ENCODE data around the gene GGT1.
"Not testable (repeated sequence)": the region's sequence is repeated elsewhere in the genome, so short reads cannot be mapped to it uniquely, and the experiment has no call there.

Gene GGT1

DNA sequence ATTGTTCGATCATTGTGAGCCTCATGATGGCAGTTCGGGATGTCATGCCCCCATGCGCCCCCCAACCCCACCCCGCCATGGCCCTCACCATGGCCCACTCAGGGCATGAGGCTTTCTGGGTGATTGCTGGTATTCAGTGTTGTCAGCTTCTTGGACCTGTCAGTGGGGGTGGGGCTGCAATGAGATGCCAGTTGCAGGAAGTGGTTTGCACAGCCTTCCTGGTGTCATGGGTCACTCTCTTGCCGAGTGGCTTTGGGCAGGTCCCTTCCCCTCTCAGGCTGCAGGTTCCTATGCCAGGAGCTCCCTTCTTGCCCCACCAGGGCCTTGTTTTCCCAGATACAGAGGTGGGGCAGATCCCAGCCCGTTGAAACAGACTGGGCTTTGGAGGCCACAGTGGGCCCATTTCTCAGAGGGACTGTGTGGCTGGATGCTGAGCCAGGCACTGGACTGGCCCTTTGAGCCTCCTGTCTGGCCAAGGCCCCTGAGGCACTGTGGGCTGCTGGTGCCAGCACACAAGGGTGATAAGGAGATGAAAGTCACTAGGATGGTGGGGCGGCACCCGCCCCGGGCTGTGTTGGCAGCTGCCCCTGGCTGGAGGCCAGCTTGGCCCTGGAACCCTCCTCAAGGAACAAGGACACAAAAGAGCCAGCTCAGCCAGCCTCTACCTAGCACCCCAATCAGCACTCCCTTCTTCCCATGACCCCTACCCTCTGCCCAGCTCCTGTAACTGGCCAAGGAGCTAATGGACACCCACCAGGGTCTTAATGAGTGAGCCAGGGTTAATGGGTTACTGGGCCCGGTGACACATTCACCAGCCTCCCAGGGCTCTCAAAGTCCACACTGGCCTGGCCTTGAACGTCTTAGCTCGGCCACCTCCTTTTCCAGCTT, 1.5 kb upstream of the GGT1 start:
- DNase-seq (ENCODE audit: low read depth), result no peak

DNA sequence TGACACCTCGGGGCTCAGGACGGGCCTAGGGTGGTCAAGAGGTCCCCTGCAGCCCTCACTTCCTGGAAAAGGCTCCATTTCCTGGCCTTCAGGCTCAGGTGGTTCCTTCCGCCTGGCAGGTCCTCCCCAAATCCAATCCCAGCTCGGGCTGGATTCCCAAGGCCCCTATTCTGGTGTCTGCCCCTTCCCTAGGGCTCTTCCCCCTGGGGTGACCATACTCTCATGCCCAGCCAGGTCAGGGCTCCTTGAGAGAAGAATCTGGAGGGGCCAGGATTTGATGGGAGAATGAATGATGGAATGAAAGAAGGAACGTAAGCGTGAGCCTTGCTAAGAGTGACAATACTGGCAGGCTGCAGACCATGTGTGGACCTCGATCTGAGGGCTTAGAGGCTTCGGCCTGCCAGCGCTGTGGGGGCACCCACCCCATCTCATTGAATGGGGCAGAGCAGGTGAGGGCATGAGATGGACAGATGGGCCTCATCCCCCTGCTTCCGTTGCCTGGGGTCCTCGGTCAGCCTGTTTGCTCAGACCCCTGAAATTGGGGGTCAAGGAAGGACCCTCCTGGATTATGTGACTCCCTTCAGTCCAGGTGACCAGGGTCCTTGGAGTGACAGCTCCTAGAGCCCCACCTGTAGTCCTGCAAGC, 766 bp upstream of the GGT1 start:
- not testable (repeated sequence) for DNase-seq (ENCODE audit: low read depth); H3K4me3 ChIP-seq (ENCODE audit: low read length)

More for the DNA sequence above, 1.5 kb upstream of the GGT1 start:
- no peak overlapping the region for H3K4me3 ChIP-seq (ENCODE audit: low read length)
- TF ChIP-seq, protein P1, sequence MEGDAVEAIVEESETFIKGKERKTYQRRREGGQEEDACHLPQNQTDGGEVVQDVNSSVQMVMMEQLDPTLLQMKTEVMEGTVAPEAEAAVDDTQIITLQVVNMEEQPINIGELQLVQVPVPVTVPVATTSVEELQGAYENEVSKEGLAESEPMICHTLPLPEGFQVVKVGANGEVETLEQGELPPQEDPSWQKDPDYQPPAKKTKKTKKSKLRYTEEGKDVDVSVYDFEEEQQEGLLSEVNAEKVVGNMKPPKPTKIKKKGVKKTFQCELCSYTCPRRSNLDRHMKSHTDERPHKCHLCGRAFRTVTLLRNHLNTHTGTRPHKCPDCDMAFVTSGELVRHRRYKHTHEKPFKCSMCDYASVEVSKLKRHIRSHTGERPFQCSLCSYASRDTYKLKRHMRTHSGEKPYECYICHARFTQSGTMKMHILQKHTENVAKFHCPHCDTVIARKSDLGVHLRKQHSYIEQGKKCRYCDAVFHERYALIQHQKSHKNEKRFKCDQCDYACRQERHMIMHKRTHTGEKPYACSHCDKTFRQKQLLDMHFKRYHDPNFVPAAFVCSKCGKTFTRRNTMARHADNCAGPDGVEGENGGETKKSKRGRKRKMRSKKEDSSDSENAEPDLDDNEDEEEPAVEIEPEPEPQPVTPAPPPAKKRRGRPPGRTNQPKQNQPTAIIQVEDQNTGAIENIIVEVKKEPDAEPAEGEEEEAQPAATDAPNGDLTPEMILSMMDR (conservative IDR thresholded peaks at IDR 0.05; ENCODE audit: low read depth, low read length), result no peak

DNA sequence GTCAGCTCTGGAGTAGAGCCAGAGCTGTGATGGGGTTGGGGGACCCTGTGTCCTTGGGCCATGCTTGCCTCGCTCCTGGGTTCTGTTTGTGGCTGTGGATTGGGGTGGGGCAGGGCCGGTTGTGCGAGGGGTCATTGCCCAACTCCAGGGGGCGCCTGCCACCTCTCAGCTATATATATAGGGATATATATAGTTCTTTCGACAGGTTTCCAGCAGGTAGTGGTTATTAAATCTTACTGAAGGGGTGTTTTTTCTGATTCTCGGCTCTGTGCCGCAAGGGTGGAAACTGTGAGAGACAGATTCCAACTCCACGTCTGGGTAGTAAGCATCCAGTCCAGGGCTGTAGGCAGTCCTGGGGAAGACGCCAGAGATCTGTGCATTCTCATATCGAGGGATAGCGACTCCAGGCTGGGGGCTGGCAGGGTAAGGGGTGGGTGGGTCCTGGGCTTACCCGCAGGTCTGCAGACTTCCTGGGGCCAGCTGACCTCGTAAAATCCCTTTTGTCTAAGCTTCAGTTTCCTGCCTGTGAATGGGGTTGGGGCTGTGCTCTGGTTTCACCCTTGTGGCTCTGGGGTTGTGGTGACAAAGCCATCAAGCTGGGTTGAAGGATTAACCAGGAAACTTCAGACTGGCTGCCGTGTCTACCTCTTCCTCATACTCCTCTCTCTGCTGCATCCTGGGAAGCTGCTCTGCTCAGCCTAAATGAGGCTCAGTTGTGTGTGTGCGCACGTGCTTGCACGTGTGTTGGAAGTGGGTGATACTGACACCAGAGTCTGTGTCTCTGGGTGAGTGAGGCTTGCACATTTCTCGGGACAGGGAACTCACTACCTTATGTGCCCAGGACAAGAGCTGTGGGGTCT, 1.0 kb downstream of the GGT1 start:
- TF ChIP-seq, protein P1 (conservative IDR thresholded peaks at IDR 0.05; ENCODE audit: low read depth, low read length), result peak; percentile 4
- not testable (repeated sequence) for DNase-seq (ENCODE audit: low read depth); H3K4me3 ChIP-seq (ENCODE audit: low read length)

DNA sequence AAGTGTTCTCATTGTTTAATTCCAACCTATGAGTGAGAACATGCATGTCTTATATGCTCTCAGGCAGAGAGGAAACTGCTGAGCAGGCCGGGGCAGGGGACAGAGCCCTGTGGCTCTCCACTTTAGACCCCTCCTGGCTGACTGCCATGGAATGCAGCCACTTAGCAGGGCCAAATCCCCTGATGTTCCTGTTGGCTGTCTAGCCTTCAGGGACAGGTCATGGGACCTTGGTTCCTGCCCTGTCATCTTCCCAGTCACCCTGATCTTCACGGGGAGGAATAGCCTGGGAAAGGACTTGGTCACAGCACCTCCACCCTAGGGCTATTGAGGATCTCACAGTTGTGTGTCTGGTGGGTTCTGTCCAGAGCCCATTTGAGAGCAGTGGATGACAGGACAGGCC, 3.3 kb downstream of the GGT1 start:
- H3K4me3 ChIP-seq (ENCODE audit: low read length); DNase-seq (ENCODE audit: low read depth): not testable (repeated sequence)

DNA sequence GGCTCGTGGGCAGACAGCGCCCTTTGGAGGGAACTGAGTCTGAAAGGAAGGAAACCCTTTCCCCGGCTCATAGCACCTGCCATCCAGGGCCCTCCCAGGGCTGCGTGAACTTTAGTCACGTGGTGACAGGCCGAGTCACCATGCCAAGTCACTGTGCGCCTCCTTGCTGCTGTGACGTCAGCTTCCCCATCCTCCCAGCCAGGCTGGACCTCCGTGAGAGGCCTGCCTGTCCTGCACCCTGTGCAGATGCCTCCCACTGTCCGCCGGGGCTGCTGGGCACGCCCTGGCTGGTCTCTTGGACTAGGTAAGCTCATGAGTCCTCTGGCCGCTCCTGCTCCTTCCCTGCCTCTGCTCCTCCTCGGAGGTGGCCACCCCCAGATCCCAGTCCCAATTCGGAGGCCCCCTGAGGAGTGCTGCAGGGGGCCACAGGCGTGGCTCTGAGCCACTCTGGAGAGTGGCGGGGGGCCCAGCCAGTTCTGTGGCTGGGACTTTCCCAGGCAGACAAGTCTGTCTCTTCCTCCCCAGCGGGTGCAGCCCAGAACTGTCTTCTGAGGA, 4.5 kb downstream of the GGT1 start:
- not testable (repeated sequence) for H3K4me3 ChIP-seq (ENCODE audit: low read length); DNase-seq (ENCODE audit: low read depth)

DNA sequence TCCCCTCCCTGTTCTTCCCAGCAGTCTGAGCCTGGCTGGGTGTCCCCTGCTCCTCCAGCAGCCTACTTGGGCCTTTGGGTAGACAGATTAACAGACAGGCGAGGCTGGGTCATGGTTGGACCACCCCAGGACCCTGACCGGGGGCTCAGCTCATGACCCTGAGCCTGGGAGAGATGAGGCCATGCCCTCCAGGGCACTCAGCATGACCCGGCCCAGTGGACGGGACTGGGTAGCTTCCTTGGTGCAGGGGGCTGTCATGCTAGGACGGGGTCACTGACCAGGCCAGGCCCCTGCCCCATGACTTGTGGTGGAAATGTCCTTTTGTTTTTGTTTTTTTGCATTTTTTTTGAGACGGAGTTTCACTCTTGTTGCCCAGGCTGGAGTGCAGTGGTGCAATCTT, 5.3 kb downstream of the GGT1 start:
- H3K4me3 ChIP-seq (ENCODE audit: low read length); DNase-seq (ENCODE audit: low read depth): not testable (repeated sequence)

DNA sequence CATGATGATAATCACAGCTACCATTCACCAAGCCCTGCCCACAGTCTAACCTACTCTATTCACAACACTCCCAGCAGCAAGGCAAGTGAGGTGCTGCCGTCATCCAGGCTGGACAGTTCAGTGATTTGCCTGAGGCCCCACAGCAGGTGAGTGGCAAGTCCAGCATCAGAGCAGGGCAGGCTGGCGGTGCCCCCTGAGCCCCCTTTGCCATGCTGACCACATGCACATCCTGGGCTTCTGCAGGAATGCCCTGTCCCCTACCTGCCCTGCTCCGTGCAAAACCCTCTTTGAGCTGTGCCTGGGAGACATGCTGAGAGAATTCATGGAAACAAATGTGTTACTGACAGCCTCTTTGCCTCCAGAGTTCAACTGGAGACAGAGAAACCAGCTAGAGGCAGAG, 6.9 kb downstream of the GGT1 start:
- not testable (repeated sequence) for DNase-seq (ENCODE audit: low read depth); H3K4me3 ChIP-seq (ENCODE audit: low read length)

DNA sequence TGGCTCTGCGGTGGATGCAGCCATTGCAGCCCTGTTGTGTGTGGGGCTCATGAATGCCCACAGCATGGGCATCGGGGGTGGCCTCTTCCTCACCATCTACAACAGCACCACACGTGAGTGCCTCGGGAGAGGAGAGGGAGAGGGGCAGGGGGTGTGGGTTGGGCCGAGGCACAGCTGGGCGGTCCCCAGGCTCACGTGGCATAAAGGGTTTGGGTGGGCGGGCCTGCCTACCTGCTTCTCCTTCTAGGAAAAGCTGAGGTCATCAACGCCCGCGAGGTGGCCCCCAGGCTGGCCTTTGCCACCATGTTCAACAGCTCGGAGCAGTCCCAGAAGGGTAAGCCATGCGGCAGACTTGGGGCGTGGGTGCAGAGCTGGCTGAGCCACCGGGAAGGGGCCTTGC, 11.8 kb downstream of the GGT1 start:
- H3K4me3 ChIP-seq (ENCODE audit: low read length); DNase-seq (ENCODE audit: low read depth): not testable (repeated sequence)

DNA sequence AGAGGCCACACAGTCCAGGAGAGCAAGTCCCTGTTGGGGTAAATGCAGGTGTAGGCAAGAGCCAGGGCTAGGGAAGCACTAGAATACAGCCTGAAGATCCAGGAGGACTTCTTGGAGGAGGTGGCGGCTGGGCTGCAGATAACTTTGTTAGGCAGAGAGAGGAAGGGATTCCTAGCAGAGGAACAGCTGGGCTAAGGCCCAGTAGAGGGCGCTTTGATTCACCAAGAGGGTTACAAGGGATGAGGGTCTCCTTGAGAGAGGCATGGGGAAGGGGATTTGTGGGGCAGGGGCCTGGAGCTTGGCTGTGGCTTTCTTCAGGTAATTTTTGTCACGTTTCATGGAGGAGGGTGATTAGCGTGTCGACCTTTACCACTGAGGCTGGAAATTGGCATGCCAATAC, 18.3 kb downstream of the GGT1 start:
- not testable (repeated sequence) for H3K4me3 ChIP-seq (ENCODE audit: low read length); DNase-seq (ENCODE audit: low read depth)

DNA sequence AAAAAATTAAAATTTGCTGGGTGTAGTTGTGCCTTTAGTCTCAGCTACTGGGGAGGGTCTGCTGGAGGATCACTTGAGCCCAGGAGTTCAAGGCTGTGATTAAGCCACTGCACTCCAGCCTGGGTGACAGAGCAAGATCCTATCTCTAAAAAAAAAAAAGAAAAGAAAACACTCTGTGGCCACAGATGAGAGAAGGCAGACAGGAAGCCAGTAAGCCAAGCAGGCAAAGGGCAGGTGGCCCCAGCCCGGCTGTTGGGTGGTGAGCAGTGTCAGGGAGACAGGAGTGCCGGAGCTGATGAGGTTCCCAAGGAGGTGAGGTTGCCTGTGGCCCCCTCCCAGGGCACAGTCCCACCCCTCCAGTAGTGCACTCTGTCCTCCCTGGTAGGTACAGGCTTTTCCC, 19.6 kb downstream of the GGT1 start:
- DNase-seq (ENCODE audit: low read depth); H3K4me3 ChIP-seq (ENCODE audit: low read length): not testable (repeated sequence)

DNA sequence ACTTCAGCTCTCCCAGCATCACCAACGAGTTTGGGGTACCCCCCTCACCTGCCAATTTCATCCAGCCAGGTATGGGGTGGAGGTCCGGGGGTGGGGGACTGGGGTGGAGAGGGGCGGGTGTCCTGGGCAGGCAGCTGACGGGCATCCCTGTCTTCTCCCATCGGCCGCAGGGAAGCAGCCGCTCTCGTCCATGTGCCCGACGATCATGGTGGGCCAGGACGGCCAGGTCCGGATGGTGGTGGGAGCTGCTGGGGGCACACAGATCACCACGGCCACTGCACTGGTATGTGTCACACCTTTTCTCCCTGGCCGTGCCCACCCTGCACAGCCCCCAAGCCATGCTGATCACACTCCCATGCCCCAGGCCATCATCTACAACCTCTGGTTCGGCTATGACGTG, 24.9 kb downstream of the GGT1 start:
- not testable (repeated sequence) for H3K4me3 ChIP-seq (ENCODE audit: low read length); DNase-seq (ENCODE audit: low read depth)
